Measurements from ENCODE around the gene DKC1.
"Not testable (repeated sequence)": the region's sequence is repeated elsewhere in the genome, so short reads cannot be mapped to it uniquely, and the experiment has no call there.

The DKC1 gene

DNA sequence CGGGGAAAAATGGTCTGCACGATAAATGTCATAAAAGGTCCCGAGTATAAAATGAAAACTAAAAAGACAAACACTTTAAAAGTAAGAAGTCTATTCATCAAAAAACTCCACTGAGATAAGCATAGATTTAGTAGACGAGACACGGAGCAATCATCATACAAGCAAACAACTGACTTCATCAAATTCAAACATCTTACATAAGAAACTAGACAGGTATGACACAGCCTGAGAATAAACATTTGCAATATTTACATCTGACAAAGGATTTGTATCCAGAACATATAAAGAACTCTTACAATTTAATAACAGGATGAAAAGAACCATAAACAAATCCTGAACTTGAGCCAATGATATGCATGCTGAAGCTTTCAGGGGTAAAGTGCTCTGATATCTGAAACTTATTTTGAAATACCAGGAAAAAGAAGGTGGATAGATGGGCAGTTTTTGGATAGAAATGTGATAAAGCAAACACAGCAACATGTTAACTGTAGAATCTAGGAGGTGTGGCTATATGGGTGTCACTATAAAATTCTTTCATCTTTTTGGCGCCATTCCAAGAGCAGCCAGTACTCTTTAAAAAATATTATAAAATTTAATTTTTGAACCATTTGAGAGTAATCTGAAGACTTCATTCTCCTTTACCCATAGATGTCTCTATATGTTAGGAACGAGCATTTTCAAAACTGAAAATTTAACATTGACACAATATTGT is 30.6 kb downstream of the DKC1 start:
- FAIRE-seq = no peak

DNA sequence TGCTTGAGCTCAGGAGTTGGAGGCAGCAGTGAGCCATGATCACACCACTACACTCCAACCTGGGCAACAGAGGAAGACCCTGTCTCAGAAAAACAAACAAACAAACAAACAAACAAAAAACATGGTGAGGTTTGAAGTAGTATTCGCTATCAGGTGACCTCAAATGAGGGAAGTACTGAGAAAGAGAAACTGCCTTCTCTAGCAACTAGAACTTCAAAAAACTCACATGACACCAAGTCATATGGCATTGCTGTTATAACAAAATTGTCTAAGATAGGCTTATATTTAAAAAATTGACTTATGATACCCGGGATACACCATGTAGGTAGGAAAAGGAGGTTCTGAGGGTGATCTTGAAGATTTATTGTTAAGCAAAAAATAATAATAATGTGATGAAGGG is 32.4 kb downstream of the DKC1 start:
- FAIRE-seq = no peak

DNA sequence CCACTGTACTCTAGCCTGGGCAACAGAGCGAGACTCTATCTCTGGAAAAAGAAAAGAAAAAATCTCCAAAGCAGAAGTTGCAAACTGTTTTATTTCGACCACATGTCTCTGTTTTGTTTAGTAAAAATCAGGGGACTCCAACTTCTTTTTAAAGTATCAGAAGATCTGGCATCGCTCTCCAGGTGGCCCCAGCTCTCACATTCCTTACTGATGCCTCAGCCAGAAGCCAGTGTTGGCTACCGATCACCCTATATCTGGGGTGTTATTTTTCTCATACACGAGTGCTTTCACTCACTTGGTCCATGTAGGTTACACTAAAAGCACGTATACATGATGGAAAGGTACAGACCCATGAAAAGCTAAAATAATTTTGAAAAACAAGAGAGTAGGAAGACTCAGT is 34.3 kb downstream of the DKC1 start:
- no peak for FAIRE-seq

DNA sequence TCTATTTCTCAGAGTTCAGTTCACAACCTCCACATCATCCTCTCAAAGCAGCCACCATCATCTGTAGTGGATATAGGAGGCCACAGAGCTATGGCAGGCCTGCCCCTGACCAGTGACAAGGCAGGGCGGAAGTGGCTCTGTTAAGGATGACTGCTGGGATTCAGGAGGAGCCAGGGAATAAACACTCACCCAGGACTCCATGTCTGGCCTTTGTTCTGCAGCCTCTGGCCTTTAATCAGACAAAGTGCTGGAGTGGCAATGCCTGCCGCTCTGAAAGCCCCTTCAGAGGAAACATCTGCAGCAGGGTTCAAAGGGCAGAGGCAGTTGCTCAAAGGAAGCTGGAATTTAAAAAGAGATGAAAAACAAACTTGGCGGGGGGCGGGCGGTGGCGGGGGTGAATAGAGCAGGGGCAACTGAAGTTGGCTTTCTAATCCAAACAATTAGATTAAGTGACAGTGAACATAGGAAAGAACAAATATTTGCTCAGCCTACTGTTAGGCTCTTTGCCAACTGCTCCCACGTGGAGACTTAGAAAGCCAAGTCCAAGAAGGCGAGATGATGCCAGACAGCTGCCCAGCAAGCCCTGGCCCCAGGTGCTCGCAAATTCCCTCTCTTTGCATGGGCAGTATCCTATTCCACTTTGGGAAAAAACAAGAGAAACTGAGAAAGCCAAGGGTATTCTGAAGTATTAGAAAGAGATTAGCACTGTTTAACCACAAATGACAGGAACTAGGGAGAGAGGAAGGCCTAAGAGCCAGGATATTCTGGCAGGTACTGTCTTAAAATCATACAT is 37.1 kb downstream of the DKC1 start:
- FAIRE-seq = no peak

DNA sequence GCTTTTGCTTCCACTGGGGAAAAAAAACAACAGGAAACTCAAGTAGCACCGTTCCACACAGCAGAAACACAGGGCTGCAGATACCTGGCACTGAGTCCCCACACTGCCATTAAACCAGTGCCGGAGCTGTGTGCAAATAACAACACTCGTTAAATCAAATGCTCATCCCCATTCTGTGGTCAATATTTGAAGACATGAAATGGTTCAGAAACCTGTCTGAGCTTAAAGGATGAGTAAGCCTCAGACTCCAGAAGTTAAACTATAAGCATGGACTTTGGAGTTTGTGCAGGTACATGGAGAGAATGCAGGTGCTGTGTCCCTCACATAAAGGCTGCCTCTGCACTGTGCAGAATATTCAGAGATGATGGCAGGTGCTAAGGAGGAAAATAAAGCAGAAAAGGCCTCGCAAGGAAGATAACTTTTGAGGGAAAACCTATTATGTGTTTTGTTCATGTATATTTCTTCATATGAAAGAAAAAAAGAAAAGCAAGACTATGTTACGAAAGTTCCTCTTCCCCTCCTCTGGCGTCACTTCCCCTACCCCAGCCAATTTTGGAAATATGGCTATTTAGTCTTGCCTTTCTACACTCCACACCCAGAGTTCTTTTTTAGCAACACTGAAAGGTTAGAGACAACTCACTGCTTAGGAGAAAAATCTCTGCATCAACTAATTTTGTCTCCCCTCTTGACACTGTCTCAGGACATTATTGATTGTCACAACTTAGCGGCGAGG is 38.0 kb downstream of the DKC1 start:
- FAIRE-seq = no peak

DNA sequence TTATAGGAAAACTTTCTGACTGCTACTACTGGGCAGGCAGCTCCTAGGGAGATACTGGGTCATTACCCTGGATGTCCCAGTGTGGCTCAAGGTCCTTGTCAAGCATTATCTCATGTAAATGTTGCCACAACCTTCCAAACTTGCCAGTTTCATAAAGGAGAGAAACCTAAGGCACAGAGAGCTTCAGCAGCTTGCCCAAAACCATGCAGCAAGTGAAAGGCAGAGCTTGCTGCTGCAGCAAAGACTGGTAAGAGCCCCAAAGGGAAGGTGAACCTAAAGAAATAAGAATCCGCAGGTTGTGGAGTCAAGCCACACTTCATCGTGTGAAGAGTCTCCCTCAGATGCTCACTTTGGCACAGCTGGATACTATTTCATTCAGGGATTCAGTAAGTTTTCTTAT is 40.3 kb downstream of the DKC1 start:
- no peak for FAIRE-seq

DNA sequence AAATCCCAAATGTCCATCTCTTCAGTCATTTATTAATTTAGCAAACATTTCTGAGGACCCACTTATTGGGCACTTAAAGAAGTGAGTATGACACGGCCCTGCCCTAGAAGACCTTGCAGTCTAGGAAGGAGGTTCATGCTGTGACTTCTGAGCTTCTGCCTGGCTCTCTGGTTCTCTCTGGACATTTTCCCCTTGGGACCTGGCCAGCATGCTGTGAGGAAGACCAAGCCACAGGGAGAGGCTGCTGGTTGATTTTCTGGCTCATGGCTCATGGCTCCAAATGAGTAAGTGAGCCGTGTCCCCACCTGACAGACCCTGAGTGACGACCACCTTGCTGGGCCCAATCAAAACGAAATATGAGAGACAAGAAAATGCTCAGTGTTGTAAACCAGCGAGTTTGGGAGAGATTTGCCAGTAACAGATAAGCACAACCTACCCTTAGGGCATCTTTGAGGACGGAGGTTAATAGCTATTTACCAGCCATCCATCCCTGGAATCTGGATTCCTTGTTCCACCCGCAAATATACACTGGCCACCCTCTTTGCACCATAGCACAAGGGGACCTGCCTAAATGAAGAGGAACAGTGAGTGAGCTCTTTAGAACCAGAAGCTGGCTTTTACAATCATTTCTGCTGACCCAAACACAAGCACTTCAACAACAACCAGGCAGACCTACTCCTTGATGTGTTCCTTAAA is 41.7 kb downstream of the DKC1 start:
- no peak for FAIRE-seq

DNA sequence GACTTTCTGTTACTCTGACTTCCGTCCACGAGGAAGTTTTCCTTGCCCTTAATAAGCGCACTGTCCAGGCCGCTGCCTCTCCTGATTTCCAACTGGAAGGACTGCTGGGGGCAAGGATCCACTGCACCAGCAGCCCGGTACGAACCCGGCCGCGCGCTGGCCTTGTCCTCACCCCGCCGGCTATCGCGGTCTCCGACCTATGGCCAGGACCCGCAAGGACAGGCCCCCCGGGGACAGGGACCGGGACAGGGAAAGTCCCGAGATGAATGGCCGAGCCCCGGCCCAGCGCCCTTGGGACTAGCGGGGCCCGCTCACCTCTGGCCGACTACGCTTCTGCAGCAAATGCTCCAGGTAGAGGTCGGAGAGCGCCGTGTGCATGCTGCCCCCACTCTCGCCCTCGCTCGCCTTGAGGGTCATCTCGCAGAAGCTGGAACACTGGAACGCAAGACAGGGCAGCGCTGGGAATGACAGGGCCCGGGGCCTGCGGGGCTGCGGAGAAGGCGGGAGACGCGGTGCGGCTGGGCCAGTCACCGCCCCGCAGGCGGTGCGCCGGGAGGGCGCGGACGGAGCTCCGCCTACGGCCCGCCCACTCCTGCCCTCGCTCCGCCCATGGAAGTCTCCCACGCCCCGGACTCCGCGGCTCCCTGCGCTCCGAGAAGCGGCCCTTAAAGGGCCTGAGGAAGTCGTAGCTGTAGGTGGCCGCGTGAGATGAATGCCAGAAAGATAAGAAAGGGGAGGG is 42.5 kb downstream of the DKC1 start, which contains the start of gene MPP1:
MPP1 (minus strand) TSS at position 529 of the 739 bp plus-strand sequence; CDS start at position 417, 112 bp downstream.
- no peak for FAIRE-seq

DNA sequence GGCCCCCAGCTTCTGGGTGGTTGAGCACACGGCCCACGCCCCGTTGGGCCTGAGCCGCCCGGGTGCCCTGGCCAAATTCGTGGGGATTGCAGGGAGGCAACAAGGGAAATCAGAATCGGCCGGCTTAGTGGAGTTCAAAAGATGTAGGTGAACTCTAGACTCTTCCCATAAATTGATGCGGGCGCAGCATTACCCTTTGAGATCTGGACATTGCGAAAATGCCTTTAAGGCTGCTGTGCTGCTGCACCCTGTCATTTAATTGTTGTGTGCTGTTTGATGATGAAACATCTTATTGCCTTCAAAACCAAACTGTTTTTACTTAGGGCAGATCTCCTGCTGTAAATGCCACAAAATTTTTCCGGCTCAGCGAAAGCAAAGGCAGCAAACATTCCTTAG is 43.0 kb downstream of the DKC1 start:
- no peak for FAIRE-seq

DNA sequence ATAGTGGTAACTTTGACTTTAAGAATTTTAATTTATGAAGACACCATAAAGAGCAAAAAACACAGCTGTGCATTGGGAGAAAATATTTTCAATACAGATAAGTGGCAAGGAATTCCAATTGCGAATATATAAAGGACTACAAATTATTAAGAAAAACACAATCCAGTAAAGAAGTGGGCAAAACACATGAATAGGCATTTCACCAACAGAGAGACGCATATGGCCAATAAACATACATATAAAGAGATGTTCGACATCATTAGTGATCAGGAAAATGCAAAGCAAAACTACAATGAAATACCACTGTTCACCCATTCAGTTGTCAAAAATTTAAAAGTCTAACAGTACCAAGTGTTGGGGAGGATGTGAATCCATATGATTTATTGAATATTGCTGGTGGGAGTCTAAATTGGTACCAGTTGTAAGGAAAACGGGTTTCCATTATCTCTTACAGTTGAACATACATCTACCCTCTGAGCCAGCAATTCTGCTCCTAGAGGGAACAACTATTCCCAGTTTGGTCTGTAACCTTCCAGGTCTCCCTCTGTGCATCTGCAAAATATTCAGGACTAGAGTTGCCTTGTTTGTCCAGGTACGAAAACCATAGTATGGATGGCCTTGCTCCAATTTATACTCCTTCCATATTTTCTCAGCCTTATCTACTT is 44.3 kb downstream of the DKC1 start:
- FAIRE-seq = no peak

DNA sequence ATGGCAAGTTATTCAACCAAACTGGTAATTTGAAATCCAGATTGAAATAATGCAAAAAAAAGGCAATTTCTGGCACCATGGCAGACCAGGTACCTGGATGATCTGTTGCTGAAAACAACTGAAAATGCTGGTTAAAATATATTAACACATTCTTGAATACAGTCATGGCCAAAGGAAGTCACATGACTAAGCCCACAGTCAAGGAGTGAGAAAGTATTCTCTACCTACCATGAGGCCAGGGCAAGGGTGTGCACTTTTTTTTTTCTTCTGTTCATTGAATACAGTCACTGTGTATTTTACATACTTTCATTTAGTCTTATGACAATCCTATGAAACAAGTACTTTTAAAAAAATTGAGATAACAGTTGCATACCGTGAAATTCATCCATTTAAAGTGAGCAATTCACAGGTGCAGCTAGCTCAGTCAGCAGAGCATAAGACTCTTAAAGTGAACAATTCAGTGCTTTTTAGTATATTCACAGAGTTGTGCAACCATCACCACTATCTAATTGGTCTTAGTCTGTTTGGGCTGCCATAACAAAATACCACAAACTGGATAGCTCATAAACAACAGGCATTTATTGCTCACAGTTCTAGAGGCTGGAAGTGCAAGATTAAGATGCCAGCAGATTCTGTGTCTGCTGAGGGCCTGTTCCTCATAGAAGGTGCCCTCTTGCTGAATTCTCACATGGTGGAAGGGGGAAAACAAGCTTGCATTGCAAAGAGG is 47.4 kb downstream of the DKC1 start:
- no peak for FAIRE-seq

DNA sequence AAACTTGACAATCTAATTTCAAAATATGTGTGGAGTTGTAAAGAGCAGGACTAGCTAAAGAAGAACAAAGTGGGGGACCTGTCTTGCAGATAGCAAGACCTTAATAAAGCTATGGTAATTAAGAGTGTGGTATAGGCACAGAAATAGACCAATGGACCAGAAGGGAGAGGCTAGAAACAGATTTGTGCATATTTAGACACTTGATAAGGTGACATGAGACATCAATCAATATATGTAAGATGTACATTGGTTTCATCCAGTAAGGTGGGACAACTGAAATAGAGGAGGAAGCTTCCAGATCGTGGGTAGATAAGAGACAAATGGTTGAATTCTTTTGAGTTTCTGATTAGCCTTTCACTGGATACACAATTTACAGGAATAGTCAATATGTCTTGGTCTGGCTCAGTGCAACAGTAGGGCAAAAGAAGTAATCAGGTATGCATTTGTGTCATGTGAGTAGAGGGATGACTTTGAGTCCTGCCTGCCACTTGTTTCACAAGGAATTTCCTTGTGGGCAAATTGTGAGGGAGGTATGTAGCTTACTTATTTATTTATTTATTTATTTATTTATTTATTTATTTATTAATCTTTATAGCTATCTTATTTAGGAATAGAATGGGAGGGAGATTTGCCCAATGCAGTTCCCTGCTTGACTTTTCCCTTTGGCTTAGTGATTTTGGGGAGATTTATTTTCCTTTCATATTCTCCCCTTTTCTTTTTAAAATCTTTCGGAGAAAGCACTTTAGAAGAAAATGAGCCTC is 49.9 kb downstream of the DKC1 start:
- no peak for FAIRE-seq

DNA sequence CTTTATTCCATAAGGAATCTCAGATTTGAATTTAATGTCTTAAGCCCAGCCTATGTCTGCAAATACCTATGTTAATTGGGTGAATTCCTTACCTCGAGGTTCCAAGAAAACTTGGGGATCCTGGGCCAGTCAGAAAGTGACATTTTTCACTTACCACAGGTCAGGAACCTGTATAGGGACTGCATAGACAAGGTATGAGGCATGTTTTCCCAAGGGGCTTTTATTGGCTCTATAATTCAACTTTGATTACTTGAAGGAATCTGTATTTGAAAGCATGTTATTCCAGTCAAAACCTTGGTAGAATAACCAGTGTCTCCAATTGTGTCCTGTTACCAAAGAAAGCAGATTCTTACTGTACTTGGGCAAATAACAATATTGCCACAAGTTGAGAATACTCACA is 51.1 kb downstream of the DKC1 start:
- FAIRE-seq = no peak

DNA sequence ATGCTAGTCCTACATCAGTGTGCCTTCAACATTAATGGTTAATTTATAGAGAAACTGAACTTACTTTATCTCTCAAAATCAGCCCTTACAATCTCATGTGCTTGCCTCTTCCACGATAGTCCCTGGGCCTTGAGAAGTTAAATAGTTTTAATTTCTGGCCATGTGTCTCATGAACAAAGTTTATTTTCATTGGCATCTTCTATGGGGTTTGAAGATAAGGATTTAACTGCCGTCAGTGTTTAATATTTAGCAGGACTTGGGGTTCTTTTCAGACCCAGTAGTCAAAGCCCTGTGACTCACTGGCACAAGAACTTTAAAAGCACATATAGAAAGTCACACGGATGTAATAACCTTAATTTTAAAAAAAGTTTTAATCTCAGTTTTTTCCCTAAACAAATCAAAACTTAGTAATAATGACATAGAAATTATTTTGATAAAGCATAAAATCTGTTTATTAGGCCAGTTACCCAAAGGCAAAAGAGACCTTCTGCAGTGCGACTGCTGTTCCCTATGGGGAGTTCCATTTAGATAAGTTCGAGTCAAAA is 52.7 kb downstream of the DKC1 start:
- FAIRE-seq = no peak

DNA sequence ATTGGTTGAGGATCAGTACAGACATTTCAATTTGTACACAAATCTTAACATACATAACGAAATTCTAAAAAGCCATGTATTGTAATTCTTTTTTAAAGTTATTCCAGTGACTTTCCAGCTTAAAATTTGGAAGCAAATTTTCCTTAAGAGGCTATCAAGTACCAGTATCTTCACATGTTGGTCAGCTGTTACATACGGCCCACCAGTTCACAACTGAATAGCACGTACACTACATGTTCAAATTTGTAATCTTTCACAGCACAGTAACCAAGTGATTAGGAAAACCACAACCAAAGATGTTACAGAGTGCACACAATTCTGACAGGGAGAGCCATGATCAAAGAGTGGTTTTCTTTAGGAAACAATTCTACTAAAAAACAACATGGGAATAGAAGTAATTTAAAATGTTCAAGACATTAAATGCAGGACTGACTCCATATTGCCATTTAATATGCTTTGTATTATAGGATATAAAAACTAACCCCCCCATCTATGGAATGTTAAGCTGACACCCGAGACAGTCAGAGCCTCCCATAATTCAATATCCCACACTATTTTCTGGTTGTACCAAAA is 53.7 kb downstream of the DKC1 start:
- not testable (repeated sequence) for FAIRE-seq

DNA sequence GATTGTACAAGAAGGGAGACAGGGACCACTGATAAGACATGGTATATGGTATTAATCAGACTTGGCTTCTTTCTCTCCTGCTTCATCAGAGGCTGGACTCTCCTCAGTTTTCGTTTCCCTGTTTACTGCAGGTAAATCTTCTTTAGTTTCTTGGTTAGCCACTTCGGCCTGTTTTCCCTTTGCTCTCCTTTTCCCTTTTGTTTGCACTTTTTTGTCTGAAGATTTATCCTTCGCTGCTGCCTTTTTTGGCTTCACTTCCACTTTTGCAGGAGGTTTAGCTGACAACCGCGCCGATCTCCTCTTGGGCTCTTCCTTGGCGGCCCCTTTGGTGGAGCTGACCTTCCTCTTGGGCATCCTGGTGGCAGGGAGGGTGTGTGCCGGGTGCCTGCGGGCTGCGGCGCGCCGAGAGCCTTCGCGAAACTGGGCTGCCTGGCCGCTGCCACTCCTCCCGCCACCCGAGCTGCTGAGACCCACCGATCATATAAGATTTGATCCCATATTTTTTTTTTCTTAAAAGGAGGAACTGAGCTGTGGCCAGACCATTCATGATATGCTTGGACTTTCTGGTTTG is 54.5 kb downstream of the DKC1 start:
- not testable (repeated sequence) for FAIRE-seq

DNA sequence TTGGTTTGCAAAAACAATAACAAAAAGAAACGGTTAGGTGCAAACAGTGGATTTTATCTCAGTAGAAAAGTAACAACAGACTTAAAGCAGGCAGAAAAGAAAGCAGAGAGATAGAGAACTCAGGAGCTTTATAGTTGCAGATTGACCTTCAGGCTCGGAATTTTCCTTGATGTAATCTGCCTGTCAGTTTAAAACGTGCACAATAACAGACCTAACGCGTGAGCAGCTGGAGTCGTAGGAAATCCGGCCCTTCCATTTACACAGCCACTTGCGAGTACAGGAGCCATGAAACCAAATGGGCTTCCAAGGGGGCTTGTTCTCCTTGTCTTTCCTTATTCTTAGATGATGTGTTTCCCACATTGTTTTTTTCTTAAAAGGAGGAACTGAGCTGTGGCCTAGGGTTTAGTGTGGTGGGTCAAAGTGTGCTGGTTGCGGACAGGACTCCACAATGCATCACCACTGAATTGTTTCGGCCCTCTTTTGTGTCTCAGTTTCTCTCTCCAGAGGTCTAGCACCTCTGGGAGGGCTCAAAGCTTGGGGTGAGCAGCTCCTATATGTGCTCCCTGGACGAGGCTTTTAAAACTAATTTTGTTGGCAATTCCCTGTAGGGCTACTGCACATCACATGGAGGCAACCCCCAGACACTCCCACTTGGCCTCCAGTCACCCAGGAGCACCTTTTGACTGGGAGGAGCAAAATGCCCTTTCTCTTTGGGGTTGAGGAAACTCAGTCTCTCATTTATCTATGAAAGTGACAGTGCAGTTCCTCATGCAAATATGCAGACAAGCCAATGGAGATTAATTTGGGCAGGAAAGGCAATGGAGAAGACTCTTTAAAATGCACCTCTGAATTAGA is 56.5 kb downstream of the DKC1 start:
- no peak for FAIRE-seq

DNA sequence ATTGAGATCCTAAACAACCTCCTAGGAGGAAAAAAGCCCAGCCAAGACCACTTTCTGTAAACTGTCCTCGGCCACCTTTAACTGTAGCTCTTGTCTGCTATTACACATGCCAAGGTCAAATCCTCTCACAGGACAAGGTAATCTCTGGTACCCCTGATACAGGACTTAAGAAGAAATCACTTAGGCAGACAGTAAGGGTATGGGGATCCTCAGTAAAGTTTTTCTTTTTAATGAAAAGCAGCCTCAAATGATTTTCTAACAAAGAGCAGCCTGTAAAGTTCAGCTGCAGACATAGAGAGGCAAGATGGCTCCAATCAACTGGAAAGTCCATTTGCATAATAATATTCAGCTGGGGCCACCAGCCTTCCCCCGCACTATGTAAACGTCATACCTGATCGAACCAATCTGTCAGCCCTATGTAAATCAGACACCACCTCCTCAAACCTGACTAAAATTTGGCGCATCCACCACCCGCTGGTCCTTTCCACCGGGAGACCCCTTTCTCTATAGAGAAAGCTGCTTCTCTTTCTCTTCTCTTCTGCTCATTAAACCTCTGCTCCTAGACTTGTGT is 57.2 kb downstream of the DKC1 start:
- FAIRE-seq = no peak

Data from TTC549 (cell line).